Fibroblast of lung (primary cell): ENCODE measurements around the gene CARHSP1.

Experiments used
- EZH2 ChIP-seq: IDR thresholded peaks from 2 replicates; pipeline ENCODE4 v1.5.1; 2012; ENCODE audit warnings: low read length, control low read depth, mild to moderate bottlenecking; ENCODE audit errors: missing control alignments
- TF ChIP-seq, protein P1 (sequence below), 2 donors: IDR thresholded peaks in 1 of 2; conservative IDR thresholded peaks in 1 of 2; 1 replicate in 1 of 2; 2 replicates in 1 of 2; pipeline ENCODE4 v1.5.1; 2011 to 2012; ENCODE audit warnings: low read length in 2 of 2, control low read depth in 1 of 2, inconsistent platforms in 1 of 2, low read depth in 1 of 2, mild to moderate bottlenecking in 1 of 2

DNA sequence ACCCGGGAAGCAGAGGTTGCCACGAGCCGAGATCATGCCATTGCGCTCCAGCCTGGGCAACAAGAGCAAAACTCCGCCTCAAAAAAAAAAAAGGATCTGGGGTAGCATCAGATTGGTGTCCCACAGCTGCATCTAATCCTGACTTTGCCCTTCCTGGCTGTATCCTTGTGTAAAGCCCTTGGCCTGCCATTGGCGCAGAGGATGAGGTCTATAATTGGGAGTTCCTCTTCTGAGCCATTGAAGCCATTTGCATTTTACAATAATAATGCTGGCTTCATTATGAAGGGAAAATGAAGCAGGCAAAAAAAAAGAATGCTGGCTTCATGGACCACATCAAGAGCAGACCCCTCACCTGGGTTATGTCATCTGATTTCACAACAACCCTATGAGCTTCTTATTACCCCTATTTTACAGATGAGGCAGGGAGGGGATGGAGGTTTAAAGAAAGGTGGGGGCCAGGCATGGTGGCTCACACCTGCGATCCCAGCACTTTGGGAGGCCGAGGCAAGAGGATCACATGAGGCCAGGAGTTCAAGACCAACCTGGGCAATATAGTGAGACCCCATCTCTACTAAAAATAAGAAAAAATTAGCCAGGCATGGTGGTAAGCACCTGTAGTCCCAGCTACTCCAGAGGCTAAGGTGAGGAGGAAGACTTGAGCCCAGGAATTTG, 12.2 kb upstream of the CARHSP1 start:
- TF ChIP-seq, protein P1, sequence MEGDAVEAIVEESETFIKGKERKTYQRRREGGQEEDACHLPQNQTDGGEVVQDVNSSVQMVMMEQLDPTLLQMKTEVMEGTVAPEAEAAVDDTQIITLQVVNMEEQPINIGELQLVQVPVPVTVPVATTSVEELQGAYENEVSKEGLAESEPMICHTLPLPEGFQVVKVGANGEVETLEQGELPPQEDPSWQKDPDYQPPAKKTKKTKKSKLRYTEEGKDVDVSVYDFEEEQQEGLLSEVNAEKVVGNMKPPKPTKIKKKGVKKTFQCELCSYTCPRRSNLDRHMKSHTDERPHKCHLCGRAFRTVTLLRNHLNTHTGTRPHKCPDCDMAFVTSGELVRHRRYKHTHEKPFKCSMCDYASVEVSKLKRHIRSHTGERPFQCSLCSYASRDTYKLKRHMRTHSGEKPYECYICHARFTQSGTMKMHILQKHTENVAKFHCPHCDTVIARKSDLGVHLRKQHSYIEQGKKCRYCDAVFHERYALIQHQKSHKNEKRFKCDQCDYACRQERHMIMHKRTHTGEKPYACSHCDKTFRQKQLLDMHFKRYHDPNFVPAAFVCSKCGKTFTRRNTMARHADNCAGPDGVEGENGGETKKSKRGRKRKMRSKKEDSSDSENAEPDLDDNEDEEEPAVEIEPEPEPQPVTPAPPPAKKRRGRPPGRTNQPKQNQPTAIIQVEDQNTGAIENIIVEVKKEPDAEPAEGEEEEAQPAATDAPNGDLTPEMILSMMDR (conservative IDR thresholded peaks at IDR 0.05 in 1 of 2, IDR thresholded peaks at IDR 0.05 in 1 of 2; ENCODE audit: low read depth in 1 of 2, low read length in 2 of 2), result no peak
- no peak for TF ChIP-seq EZH2
